Activated naive CD8-positive, alpha-beta T cell treated with anti-CD3 and anti-CD28 coated beads, Interleukin-2, amount 50 U/mL, for 24 hours (primary cell): ENCODE measurements around the gene MMD.
A peak's percentile ranks its signal among the peaks of the same experiment; 100 is the strongest.

Source experiments
- ATAC-seq: fragments of 150-1000 bp; cut with Tn5 transposase; one replicate; pipeline ENCODE4 v1.10.0; 2021
- DNase-seq: peaks from one replicate; pipeline ENCODE4 v3.0.0; 2021
- H3K27ac Mint-ChIP-seq: one replicate; pipeline ENCODE4 v1.8.0; 2021; ENCODE audit warnings: mild to moderate bottlenecking, mixed read lengths
- H3K27me3 Mint-ChIP-seq: one replicate; pipeline ENCODE4 v1.8.0; 2021; ENCODE audit warnings: mixed read lengths
- H3K36me3 Mint-ChIP-seq: one replicate; pipeline ENCODE4 v1.8.0; 2021; ENCODE audit warnings: low read depth, mixed read lengths
- H3K4me1 Mint-ChIP-seq: one replicate; pipeline ENCODE4 v1.8.0; 2021; ENCODE audit warnings: mixed read lengths
- H3K4me3 Mint-ChIP-seq: one replicate; pipeline ENCODE4 v1.8.0; 2021; ENCODE audit warnings: mild to moderate bottlenecking, moderate library complexity, mixed read lengths
- H3K9me3 Mint-ChIP-seq: one replicate; pipeline ENCODE4 v1.8.0; 2021; ENCODE audit warnings: mixed read lengths

MMD gene

GRCh38 chr17:55345132-55345531 lies 76.5 kb downstream of the MMD start:
- ATAC-seq: no peak
- Mint-ChIP-seq H3K27ac (peak overlapping the region; percentile 4), H3K27me3 (peaks cover 11% of the 10 kb centered on the region)

DNA sequence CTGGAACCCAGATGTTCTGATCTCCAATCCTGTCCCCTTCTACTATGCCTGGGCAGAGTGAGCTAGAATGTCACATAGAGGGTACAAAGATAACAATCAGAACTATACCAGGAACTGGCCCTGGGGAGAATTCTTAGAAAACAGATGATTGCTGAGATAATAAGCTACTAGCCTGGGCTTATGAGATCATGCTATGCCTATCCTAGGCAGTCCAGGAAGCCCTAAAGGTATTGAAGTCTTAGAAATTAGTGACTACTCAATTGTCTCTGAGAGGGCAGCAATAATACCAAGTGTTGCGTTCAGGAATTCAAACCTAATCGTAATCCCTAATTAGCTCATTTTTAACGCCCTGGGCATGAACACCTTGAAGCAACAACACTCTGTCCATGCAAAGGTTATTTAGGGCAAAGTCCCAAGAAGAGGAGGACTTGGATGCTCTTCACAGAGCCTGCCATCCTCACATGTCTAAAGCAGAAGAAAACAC lies 77.1 kb downstream of the MMD start:
- peaks cover 17% of the 10 kb centered on the region for H3K27me3 Mint-ChIP-seq
- peak overlapping the region; percentile 38 for H3K27ac Mint-ChIP-seq
- H3K4me3 Mint-ChIP-seq: no peak overlapping the region
- DNase-seq (no peak), ATAC-seq (peak; percentile 87)
- H3K9me3 Mint-ChIP-seq: no peaks in the 10 kb centered on the region
- H3K36me3 Mint-ChIP-seq: no peaks in the 10 kb centered on the region
- peaks cover 43% of the 10 kb centered on the region for H3K4me1 Mint-ChIP-seq

More at GRCh38 chr17:55345132-55345531, 76.5 kb downstream of the MMD start:
- H3K9me3 Mint-ChIP-seq: no peaks in the 10 kb centered on the region
- DNase-seq: no peak
- peaks cover 37% of the 10 kb centered on the region for H3K4me1 Mint-ChIP-seq
- H3K4me3 Mint-ChIP-seq: no peak overlapping the region
- H3K36me3 Mint-ChIP-seq: no peaks in the 10 kb centered on the region

DNA sequence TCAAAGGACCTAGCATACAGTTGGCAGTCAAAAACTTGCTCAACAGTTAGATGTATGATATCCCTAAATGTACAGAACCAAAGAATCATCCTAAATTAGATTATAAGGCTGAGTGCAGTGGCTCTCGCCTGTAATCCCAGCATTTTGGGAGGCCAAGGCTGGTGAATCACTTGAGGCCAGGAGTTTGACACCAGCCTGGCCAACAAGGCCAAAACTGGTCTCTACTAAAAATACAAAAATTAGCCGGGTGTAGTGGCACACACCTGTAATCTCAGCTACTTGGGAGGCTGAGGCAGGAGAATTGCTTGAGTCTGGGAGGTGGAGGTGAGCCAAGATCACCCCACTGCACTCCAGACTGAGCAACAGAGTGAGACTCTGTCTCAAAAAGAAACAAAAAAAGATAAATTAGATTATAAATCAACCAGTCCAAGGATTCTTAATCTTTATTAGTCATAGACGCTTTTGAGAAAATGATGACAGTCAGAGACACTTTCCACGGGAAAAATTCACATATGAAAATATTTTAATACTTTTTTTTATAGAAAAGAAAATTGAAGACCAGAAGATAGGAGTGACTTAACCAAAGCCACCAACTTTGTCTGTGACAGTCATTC lies 77.6 kb downstream of the MMD start:
- Mint-ChIP-seq H3K27ac (peak overlapping the region; percentile 38), H3K9me3 (no peaks in the 10 kb centered on the region), H3K4me3 (no peak overlapping the region), H3K36me3 (no peaks in the 10 kb centered on the region), H3K4me1 (peaks cover 42% of the 10 kb centered on the region), H3K27me3 (peaks cover 19% of the 10 kb centered on the region)
- DNase-seq (no peak), ATAC-seq (peak; percentile 6)

DNA sequence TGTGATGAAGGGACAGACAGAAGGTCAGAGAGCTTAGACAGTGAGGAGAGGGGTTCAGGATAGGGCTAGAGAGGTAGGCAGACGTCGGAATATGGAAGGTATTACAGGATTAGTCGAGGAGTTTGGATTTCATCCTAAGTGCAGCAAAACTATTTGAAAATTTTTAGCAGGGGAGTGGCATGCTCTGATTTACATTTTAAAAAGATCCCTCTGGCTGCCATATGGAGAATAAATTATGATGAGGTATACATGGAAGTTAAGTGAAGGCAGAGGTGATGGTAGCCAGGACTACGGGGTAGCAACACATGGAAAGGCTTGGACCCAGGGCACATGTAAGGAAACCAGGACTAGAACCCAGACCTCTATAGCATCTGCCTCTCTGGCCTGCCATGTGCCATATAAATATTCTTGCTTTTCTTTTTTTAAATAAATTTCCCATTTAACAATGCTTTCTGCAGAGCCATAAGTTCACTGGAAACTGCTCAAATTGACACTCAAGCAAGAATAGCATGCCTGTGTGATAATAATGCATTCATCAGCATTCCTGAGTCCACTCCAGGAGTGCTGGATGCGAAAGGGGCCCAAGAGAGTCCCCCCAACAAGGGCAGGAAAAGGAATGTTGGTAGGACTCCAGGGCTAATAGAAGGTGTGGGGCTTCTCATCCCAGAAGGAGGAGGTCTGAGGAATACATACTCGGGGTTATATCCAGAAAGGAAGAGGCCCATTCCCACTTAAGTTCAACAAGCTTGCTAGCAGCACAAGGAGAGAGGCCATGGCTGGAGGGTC lies 78.6 kb downstream of the MMD start:
- peak overlapping the region; percentile 4 for H3K27ac Mint-ChIP-seq
- H3K4me1 Mint-ChIP-seq: peaks cover 37% of the 10 kb centered on the region
- ATAC-seq (no peak), DNase-seq (no peak)
- H3K4me3 Mint-ChIP-seq: no peak overlapping the region
- peaks cover 22% of the 10 kb centered on the region for H3K27me3 Mint-ChIP-seq
- no peaks in the 10 kb centered on the region for H3K36me3 Mint-ChIP-seq
- peaks cover 3% of the 10 kb centered on the region for H3K9me3 Mint-ChIP-seq
